Body of pancreas (tissue), 4 donors: ENCODE data around the gene KCND3.

ENCODE experiments used
- POLR2A ChIP-seq, 3 donors: fragments of 450-650 bp; IDR thresholded peaks; one replicate each; pipeline ENCODE4 v1.6.1; 2016; ENCODE audit warnings: antibody characterized with exemption in 3 of 3, mild to moderate bottlenecking in 2 of 3
- TF ChIP-seq, protein P1 (sequence below), 7 experiments: fragments of 450-650 bp in 4 of 7; fragments of 200-600 bp in 3 of 7; sonication (generic) in 3 of 7; IDR thresholded peaks; one replicate each; pipeline ENCODE4 v1.5.1; 2016 to 2019; ENCODE audit warnings: antibody characterized with exemption in 7 of 7

- TF ChIP-seq, protein P1, sequence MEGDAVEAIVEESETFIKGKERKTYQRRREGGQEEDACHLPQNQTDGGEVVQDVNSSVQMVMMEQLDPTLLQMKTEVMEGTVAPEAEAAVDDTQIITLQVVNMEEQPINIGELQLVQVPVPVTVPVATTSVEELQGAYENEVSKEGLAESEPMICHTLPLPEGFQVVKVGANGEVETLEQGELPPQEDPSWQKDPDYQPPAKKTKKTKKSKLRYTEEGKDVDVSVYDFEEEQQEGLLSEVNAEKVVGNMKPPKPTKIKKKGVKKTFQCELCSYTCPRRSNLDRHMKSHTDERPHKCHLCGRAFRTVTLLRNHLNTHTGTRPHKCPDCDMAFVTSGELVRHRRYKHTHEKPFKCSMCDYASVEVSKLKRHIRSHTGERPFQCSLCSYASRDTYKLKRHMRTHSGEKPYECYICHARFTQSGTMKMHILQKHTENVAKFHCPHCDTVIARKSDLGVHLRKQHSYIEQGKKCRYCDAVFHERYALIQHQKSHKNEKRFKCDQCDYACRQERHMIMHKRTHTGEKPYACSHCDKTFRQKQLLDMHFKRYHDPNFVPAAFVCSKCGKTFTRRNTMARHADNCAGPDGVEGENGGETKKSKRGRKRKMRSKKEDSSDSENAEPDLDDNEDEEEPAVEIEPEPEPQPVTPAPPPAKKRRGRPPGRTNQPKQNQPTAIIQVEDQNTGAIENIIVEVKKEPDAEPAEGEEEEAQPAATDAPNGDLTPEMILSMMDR (IDR thresholded peaks at IDR 0.05) = no peak
- no peak for TF ChIP-seq POLR2A (IDR thresholded peaks at IDR 0.05)
These were observed 147.7 kb downstream of the KCND3 start for GRCh38 chr1:111841746-111842145.
